ENCODE results near the gene CLMN. TPM values are rescaled to one million over a fixed set of nuclear protein-coding genes. Genes with fewer than 3 reads are reported as not detected.

CLMN gene
- total and polyA plus RNA-seq, 2 of the 13 experiments (the other 11 are each of a cell fraction or from before 2014, with no cell fraction given) = 15.1 to 16.7 TPM

DNA sequence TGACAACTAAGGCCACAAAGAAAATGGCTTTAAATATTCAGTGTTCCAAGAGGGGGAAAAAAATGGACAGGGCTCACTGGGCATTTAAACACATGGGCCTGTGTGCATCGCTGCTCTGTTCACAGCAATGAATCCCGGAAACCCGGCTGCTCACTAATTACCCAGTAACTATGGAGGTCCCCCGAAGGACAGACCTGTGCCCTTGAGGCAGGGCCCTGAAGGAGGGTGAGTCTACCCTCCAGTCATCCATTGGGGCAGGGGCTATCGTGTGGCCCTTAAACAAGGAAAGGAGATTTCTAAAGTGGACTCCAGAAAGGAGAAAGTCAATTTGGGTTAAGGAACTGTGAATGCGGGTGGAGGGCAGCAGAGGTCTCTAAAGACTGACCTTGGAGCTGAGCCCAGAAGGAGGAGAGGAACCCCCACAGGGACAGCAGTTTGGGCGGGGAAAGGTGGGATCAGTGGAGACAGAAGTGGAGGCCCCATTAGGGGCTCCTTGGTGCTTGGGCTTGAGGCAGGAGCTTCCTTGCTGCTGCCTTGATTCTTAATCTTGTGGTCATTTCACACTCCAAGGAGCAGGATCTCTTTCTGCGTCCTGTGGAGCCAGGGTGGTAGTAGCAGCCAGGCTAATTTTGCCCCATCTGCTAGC, 1.4 kb upstream of the CLMN start:
- Histone ChIP-seq H3K4me3 (replicated peaks in 1 of 3; ENCODE audit: insufficient read depth in 1 of 3, low read depth in 2 of 3, low read length in 3 of 3) (peak overlapping the region in 2 of 3 experiments; percentile 65 to 73; a peak in 1 of 6 replicates), H3K27ac (ENCODE audit: extremely low read length, insufficient read depth, low read length) (no peak overlapping the region), H2AFZ (ENCODE audit: low read length) (no peak overlapping the region), H3K27me3 (ENCODE audit: control insufficient read depth in 1 of 2, insufficient read depth in 2 of 2, low read length in 2 of 2) (peaks cover 2 to 18% of the 10 kb centered on the region in 2 experiments; a peak in 2 of 5 replicates), H4K20me1 (ENCODE audit: insufficient read depth, low read length) (no peaks in the 10 kb centered on the region), H3K4me2 (ENCODE audit: low read depth, low read length) (peak overlapping the region; percentile 83), H3K36me3 (replicated peaks in 1 of 2; ENCODE audit: control insufficient read depth in 1 of 2, insufficient read depth in 2 of 2, low read length in 2 of 2) (no peaks in the 10 kb centered on the region), H3K9ac (ENCODE audit: insufficient read depth, low read depth, low read length) (peak overlapping the region; percentile 54; the same call in 1 of the 2 replicates), H3K4me1 (ENCODE audit: insufficient read depth, low read length) (peaks cover 55% of the 10 kb centered on the region), H3K9me3 (ENCODE audit: low read length) (no peaks in the 10 kb centered on the region), H3K79me2 (ENCODE audit: insufficient read depth, low read length) (peaks cover 5% of the 10 kb centered on the region)
- ChIA-PET POLR2A (interaction anchor here (1.0 to 2.5 kb wide), 3 partner anchors 10 to 20 kb away, joined by 3 to 13 read pairs (median 4); no protein-coding TSS in a partner anchor), CTCF (ENCODE audit: low intra/inter-chr PET ratio, low total read pairs) (no interaction called here)
- WGBS (ENCODE audit: low lambda C conversion rate) = 12% methylated on average over 8 of the region's 8 CpGs
- in situ Hi-C loops (cut with HindIII; ENCODE audit: extremely low pct_ligation_motif_present, low pct_unique_long_range_greater_than_20kb) (no loop called here), intact Hi-C loops (cut with micrococcal nuclease; ENCODE audit: unreplicated experiment) (no loop called here)
- BruUV-seq (replicated peaks) = no TSS peak
- no peak for FAIRE-seq
- TF ChIP-seq ELF1 (CRISPR knock-in tag; IDR thresholded peaks at IDR 0.05) = 0 out of 2 replicates have a peak, but pooled peaks have one; percentile 21
- no peak for TF ChIP-seq MATR3 (CRISPR knock-in tag; IDR thresholded peaks at IDR 0.05)
- no peak for DNase-seq (ENCODE audit: low spot score)
- ATAC-seq = no peak; the same call in 2 of the 3 replicates

DNA sequence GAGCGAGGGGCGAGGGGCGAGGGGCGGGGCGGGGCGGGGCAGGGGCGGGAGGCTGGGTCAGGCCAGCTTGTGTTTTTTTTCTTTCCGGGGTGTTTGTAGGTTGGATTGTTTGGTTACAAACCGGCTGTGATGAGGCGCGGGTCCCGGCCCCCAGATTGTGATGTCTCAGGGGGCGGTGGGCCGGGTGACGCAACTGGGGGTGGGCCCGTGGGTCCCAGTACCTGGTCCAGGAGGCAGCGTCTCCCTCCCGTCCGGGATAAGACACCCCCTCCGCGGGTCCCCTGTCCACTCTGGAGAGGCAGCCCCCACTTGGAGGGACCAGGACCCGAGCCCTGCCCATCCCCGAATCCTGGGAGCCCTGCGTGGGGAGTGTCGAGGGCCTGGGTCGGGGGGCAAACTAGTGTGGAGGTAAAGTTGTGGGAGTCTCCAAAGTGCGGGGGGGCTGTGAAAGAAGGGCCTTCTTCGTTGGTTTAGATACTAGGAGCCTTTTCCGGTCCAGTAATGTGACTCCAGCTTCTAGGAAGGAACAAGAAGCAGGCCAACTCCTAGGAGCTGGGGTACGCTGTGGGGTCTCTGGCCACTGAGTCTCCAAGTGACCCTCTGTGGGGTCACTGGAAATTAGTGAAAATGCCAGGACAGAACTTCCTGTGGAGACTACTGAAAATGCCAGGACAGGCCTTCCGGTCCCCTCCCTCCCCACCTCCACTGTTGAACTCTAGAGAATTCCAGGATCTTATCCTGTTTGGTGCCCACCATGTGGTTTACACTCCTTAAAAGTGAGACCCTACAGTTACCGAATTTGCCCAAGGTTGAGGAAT, 579 bp upstream of the CLMN start:
- peaks cover 2 to 18% of the 10 kb centered on the region in 2 experiments; a peak in 2 of 5 replicates for H3K27me3 ChIP-seq (ENCODE audit: control insufficient read depth in 1 of 2, insufficient read depth in 2 of 2, low read length in 2 of 2)
- H4K20me1 ChIP-seq (ENCODE audit: insufficient read depth, low read length) = no peaks in the 10 kb centered on the region
- ChIA-PET POLR2A (interaction anchor here (1.4 to 2.5 kb wide), 3 partner anchors 16 to 41 kb away, joined by 4 to 13 read pairs (median 5); no protein-coding TSS in a partner anchor), CTCF (ENCODE audit: low intra/inter-chr PET ratio, low total read pairs) (no interaction called here)
- H2AFZ ChIP-seq (ENCODE audit: low read length) = no peak overlapping the region
- H3K27ac ChIP-seq (ENCODE audit: extremely low read length, insufficient read depth, low read length) = no peak overlapping the region
- H3K36me3 ChIP-seq (replicated peaks in 1 of 2; ENCODE audit: control insufficient read depth in 1 of 2, insufficient read depth in 2 of 2, low read length in 2 of 2) = no peaks in the 10 kb centered on the region
- 3% methylated on average over 18 of the region's 32 CpGs for WGBS (ENCODE audit: low lambda C conversion rate)
- no peak for FAIRE-seq
- H3K4me1 ChIP-seq (ENCODE audit: insufficient read depth, low read length) = peaks cover 61% of the 10 kb centered on the region
- no peaks in the 10 kb centered on the region for H3K9me3 ChIP-seq (ENCODE audit: low read length)
- peaks cover 7% of the 10 kb centered on the region for H3K79me2 ChIP-seq (ENCODE audit: insufficient read depth, low read length)
- no peak for DNase-seq (ENCODE audit: low spot score)
- BruUV-seq (replicated peaks) = TSS peak; percentile 81
- H3K9ac ChIP-seq (ENCODE audit: insufficient read depth, low read depth, low read length) = peak overlapping the region; percentile 54; the same call in 1 of the 2 replicates
- intact Hi-C loops (cut with micrococcal nuclease; ENCODE audit: unreplicated experiment) = no loop called here
- peak overlapping the region; percentile 40 to 73 (median 65) for H3K4me3 ChIP-seq (replicated peaks in 1 of 3; ENCODE audit: insufficient read depth in 1 of 3, low read depth in 2 of 3, low read length in 3 of 3)
- peak overlapping the region; percentile 83 for H3K4me2 ChIP-seq (ENCODE audit: low read depth, low read length)
- no peak for ATAC-seq
- in situ Hi-C loops (cut with HindIII; ENCODE audit: extremely low pct_ligation_motif_present, low pct_unique_long_range_greater_than_20kb) = no loop called here
- TF ChIP-seq, protein P1, sequence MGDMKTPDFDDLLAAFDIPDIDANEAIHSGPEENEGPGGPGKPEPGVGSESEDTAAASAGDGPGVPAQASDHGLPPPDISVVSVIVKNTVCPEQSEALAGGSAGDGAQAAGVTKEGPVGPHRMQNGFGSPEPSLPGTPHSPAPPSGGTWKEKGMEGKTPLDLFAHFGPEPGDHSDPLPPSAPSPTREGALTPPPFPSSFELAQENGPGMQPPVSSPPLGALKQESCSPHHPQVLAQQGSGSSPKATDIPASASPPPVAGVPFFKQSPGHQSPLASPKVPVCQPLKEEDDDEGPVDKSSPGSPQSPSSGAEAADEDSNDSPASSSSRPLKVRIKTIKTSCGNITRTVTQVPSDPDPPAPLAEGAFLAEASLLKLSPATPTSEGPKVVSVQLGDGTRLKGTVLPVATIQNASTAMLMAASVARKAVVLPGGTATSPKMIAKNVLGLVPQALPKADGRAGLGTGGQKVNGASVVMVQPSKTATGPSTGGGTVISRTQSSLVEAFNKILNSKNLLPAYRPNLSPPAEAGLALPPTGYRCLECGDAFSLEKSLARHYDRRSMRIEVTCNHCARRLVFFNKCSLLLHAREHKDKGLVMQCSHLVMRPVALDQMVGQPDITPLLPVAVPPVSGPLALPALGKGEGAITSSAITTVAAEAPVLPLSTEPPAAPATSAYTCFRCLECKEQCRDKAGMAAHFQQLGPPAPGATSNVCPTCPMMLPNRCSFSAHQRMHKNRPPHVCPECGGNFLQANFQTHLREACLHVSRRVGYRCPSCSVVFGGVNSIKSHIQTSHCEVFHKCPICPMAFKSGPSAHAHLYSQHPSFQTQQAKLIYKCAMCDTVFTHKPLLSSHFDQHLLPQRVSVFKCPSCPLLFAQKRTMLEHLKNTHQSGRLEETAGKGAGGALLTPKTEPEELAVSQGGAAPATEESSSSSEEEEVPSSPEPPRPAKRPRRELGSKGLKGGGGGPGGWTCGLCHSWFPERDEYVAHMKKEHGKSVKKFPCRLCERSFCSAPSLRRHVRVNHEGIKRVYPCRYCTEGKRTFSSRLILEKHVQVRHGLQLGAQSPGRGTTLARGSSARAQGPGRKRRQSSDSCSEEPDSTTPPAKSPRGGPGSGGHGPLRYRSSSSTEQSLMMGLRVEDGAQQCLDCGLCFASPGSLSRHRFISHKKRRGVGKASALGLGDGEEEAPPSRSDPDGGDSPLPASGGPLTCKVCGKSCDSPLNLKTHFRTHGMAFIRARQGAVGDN (CRISPR knock-in tag; IDR thresholded peaks at IDR 0.05) = peak; percentile 6; the same call in 1 of the 2 replicates
- TF ChIP-seq CCAR2 (optimal IDR thresholded peaks at IDR 0.05; ENCODE audit: low read depth, low read length) = peak; percentile 43
- TF ChIP-seq CEBPG (CRISPR knock-in tag; IDR thresholded peaks at IDR 0.05) = 0 out of 2 replicates have a peak, but pooled peaks have one; percentile 21
- peak; percentile 27; the same call in 1 of the 2 replicates for TF ChIP-seq ETV5 (CRISPR knock-in tag; IDR thresholded peaks at IDR 0.05; ENCODE audit: borderline replicate concordance)
- no peak for TF ChIP-seq NFRKB (IDR thresholded peaks at IDR 0.05)
- peak in 1 of 2 experiments; percentile 37; a peak in 1 of 4 replicates for TF ChIP-seq ATF4 (CRISPR knock-in tag; IDR thresholded peaks at IDR 0.05)
- peak; percentile 72 for TF ChIP-seq ZFX (CRISPR knock-in tag; IDR thresholded peaks at IDR 0.05; ENCODE audit: low read depth)
- TF ChIP-seq ZNF605 (CRISPR knock-in tag; IDR thresholded peaks at IDR 0.05) = 0 out of 2 replicates have a peak, but pooled peaks have one; percentile 9
- TF ChIP-seq GABPB1 (CRISPR knock-in tag; IDR thresholded peaks at IDR 0.05) = peak; percentile 57

All from HepG2 (cell line).